Spleen (tissue), 11 donors: ENCODE results near the gene SLC9A8. TPM values are rescaled to one million over a fixed set of nuclear protein-coding genes. Genes with fewer than 3 reads are reported as not detected.

Source experiments
- DNase-seq: peaks from one replicate; pipeline ENCODE4 v3.0.0-alpha.2; 2020
- H3K27ac ChIP-seq, 8 donors: fragments of 200-600 bp; sonication (generic) in 7 of 8; 1 replicate in 4 of 8; 2 replicates in 4 of 8; pipeline versions ENCODE4 v1.5.0 to v1.8.0; 2016 to 2021; ENCODE audit warnings: inconsistent platforms in 4 of 8, mild to moderate bottlenecking in 4 of 8, moderate library complexity in 1 of 8
- H3K27me3 ChIP-seq, 7 donors: fragments of 200-600 bp; sonication (generic) in 6 of 7; replicated peaks in 1 of 7; 1 replicate in 4 of 7; 2 replicates in 3 of 7; pipeline versions ENCODE4 v1.5.0 to v1.8.0; 2016 to 2021; ENCODE audit warnings: inconsistent platforms in 3 of 7, mild to moderate bottlenecking in 1 of 7
- H3K36me3 ChIP-seq, 6 donors: fragments of 200-600 bp; sonication (generic) in 5 of 6; 1 replicate in 4 of 6; 2 replicates in 2 of 6; pipeline versions ENCODE4 v1.5.0 to v1.8.0; 2016 to 2021; ENCODE audit warnings: inconsistent platforms in 2 of 6
- H3K4me1 ChIP-seq, 6 donors: fragments of 200-600 bp; sonication (generic) in 5 of 6; 1 replicate in 3 of 6; 2 replicates in 3 of 6; pipeline versions ENCODE4 v1.5.0 to v1.8.0; 2016 to 2021; ENCODE audit warnings: inconsistent platforms in 3 of 6
- H3K4me3 ChIP-seq, 8 donors: fragments of 200-600 bp; sonication (generic) in 7 of 8; 1 replicate in 4 of 8; 2 replicates in 4 of 8; pipeline versions ENCODE4 v1.5.0 to v1.8.0; 2016 to 2021; ENCODE audit warnings: inconsistent platforms in 4 of 8, mild to moderate bottlenecking in 4 of 8, moderate library complexity in 2 of 8
- H3K9me3 ChIP-seq, 8 donors: fragments of 200-600 bp; sonication (generic) in 7 of 8; 1 replicate in 4 of 8; 2 replicates in 4 of 8; pipeline versions ENCODE4 v1.5.0 to v1.8.0; 2016 to 2021; ENCODE audit warnings: inconsistent platforms in 4 of 8
- POLR2A ChIP-seq, 3 donors: fragments of 450-650 bp; IDR thresholded peaks; one replicate each; pipeline ENCODE4 v1.5.1; 2017; ENCODE audit warnings: antibody characterized with exemption in 3 of 3, mild to moderate bottlenecking in 1 of 3
- POLR2AphosphoS5 ChIP-seq, 3 donors: sonication (generic); formaldehyde crosslinking; IDR thresholded peaks; one replicate each; pipeline ENCODE4 v1.5.1; 2017; ENCODE audit warnings: antibody characterized with exemption in 3 of 3
- WGBS, 5 donors: extraction: QIAGEN DNeasy Blood & Tissue Kit in 3 of 5; methylation state at CpG; one replicate each; pipeline versions ENCODE4 v1.1.5 to v1.1.7; 2013 to 2018; 5-methylcytosine and 5-hydroxymethylcytosine counted together
- intact Hi-C: fragments of 100-400 bp; cut with DNase I; formaldehyde crosslinking; loops from one replicate; pipeline ENCODE4 v1.15.0; 2023; ENCODE audit warnings: low total_unique reads
- polyA plus RNA-seq, 3 donors: library from polyadenylated mRNA; stranded (reverse); fragments of 200-250 nt; gene quantifications; one replicate each; pipeline ENCODE4 v1.2.1, GENCODE V29; 2013
- total RNA-seq, 7 donors: library from RNA; depleted of rRNA in 3 of 7; stranded (reverse); fragments of >200 nt in 3 of 7; fragmentation: NEBNext Ultra II Directional in 4 of 7; extraction: Animal tissue kit (Norgen Biotek cat#: 25700) in 4 of 7; gene quantifications; one replicate each; pipeline versions ENCODE4 v1.1.0 to v1.2.1, GENCODE V29; 2016 to 2021
- TF ChIP-seq, protein P1 (sequence below), 11 experiments: fragments of 200-600 bp in 7 of 11; fragments of 450-650 bp in 4 of 11; sonication (generic) in 4 of 11; IDR thresholded peaks in 8 of 11; conservative IDR thresholded peaks in 3 of 11; 1 replicate in 7 of 11; 2 replicates in 4 of 11; pipeline versions ENCODE4 v1.4.0 to v1.8.0; 2016 to 2021; ENCODE audit warnings: antibody characterized with exemption in 11 of 11, inconsistent platforms in 4 of 11, mild to moderate bottlenecking in 1 of 11
- donor health status: healthy with polysubstance abuse.
- donor health status: DM: no; HTN: no; CAD: no; lungs with moderate emphysema.
- donor health status: DM: no; HTN: no; CAD: no.
- donor health status: Bipolar disorder and iron deficiency.
- donor health status: healthy.
- donor health status: DM: no; HTN: no; CAD: no.
- donor health status: DM: yes; HTN: yes; CAD: no.

Gene SLC9A8
- total and polyA plus RNA-seq, 10 donors, result 4.6 to 35.3 (median 22.3) TPM

DNA sequence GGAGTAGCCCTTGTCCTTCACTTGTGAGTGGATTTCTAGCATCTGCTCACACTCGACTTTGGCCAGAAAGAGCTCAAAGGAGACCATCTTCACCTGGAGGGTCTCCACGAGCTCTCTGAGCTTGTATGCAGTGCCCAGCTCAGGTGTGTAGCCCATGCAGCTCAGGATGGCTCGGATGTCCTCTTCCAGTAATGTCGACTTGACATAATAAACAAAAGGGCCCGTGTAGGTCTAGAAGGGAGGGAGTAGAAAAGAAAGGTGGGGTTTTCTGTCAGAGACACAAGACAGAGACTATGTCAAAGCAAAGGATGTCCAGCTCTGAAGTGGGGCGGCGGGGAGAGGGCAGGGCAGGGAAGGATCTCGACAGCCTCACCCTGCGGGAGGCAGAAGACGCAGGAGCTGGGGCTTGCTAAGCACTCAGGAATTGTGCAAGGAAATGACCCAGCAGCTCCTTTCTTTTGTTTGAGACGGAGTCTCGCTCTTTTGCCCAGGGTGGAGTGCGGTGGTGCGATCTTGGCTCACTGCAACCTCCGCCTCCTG is 94.1 kb downstream of the SLC9A8 start:
- intact Hi-C loops, result no loop called here
- Histone ChIP-seq H3K4me3 (no peak overlapping the region), H3K4me1 (peaks cover 8 to 63% (median 36%) of the 10 kb centered on the region in 6 donors), H3K27me3 (no peaks in the 10 kb centered on the region), H3K9me3 (no peaks in the 10 kb centered on the region), H3K27ac (peak overlapping the region in 7 of 8 donors; percentile 72 to 100 (median 96)), H3K36me3 (peaks cover 0 to 95% (median 52%) of the 10 kb centered on the region in 6 donors)
- TF ChIP-seq POLR2AphosphoS5 (IDR thresholded peaks at IDR 0.05), result no peak
- no peak for TF ChIP-seq POLR2A (IDR thresholded peaks at IDR 0.05)
- TF ChIP-seq, protein P1, sequence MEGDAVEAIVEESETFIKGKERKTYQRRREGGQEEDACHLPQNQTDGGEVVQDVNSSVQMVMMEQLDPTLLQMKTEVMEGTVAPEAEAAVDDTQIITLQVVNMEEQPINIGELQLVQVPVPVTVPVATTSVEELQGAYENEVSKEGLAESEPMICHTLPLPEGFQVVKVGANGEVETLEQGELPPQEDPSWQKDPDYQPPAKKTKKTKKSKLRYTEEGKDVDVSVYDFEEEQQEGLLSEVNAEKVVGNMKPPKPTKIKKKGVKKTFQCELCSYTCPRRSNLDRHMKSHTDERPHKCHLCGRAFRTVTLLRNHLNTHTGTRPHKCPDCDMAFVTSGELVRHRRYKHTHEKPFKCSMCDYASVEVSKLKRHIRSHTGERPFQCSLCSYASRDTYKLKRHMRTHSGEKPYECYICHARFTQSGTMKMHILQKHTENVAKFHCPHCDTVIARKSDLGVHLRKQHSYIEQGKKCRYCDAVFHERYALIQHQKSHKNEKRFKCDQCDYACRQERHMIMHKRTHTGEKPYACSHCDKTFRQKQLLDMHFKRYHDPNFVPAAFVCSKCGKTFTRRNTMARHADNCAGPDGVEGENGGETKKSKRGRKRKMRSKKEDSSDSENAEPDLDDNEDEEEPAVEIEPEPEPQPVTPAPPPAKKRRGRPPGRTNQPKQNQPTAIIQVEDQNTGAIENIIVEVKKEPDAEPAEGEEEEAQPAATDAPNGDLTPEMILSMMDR (IDR thresholded peaks at IDR 0.05 in 8 of 11, conservative IDR thresholded peaks at IDR 0.05 in 3 of 11), result no peak
- DNase-seq, result no peak
- 68 to 87% (median 80%) methylated on average over 15 of the region's 15 CpGs for WGBS, 5 donors

DNA sequence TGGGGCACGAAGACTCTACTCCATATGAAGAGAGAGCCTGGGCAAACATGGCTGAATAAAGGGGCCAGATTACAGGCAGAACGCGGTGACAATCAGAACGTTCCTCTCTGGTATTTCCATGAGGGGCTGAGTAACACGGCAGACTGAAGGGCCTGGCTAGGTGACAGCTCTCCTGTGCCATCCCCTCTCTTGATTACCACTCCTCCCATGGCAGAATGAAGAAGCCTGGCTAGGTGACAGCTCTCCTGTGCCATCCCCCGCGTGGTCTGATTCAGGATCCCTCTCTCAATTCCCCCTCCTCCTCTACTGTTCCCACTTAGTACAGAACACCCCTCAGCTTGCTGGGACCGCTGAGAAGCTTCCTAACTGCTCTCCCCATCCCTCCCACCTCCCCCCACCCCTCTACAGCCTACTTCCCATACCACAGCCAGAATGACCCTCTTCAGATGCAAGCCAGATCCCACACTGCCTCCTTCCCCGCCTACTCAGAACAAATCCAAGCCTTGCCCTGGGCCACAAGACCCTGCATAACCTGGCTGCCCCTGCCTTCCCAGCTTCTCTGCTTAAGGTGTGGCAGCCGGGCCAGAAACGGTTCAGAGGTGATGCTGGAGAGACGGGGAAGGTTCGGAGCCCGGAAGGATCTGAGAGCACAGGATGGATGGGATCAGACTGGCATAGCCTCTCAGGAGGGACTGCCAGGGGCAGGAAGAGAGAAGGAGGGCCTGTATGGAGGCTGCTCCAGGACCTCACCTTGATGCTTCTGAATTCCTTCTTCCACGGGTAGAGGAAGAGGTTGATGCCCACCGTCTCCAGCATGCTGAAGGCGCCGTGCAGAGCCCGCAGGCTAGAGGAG is 95.0 kb downstream of the SLC9A8 start:
- Histone ChIP-seq H3K4me1 (peaks cover 8 to 72% (median 43%) of the 10 kb centered on the region in 6 donors), H3K36me3 (peaks cover 0 to 98% (median 52%) of the 10 kb centered on the region in 6 donors), H3K9me3 (no peaks in the 10 kb centered on the region), H3K27me3 (no peaks in the 10 kb centered on the region), H3K27ac (peak overlapping the region in 7 of 8 donors; percentile 74 to 100 (median 96)), H3K4me3 (no peak overlapping the region)
- 82 to 89% (median 86%) methylated on average over 18 to 19 of the region's 19 CpGs for WGBS, 5 donors
- no peak for DNase-seq
- intact Hi-C loops, result no loop called here
- TF ChIP-seq, protein P1 (IDR thresholded peaks at IDR 0.05 in 8 of 11, conservative IDR thresholded peaks at IDR 0.05 in 3 of 11), result no peak
- TF ChIP-seq POLR2A (IDR thresholded peaks at IDR 0.05) (no peak), POLR2AphosphoS5 (IDR thresholded peaks at IDR 0.05) (no peak)

DNA sequence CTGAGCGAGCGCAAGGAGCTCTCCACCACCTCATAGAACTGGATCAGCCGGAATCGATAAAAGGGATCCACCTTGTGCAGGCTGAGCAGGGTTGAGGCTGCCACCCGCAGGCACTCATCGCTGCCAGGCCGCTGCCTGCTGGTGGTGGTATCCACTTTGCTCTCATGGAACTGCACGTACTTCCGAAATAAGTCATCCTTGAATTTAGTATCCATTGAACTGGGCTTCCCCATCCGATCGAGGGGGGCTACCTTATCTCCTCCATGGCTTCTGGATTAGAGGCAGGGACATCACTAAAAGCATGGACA is 95.6 kb downstream of the SLC9A8 start:
- H3K4me1 ChIP-seq, result peaks cover 8 to 78% (median 49%) of the 10 kb centered on the region in 6 donors
- peaks cover 0 to 92% (median 52%) of the 10 kb centered on the region in 6 donors for H3K36me3 ChIP-seq
- intact Hi-C loops, result no loop called here
- H3K27ac ChIP-seq, result peak overlapping the region in 7 of 8 donors; percentile 74 to 100 (median 96)
- WGBS, 5 donors, result 88 to 95% (median 91%) methylated on average over 11 of the region's 11 CpGs
- DNase-seq, result no peak
- H3K4me3 ChIP-seq, result no peak overlapping the region
- no peaks in the 10 kb centered on the region for H3K9me3 ChIP-seq
- H3K27me3 ChIP-seq, result no peaks in the 10 kb centered on the region
- peak in 1 of 3 donors; percentile 19 for TF ChIP-seq POLR2AphosphoS5 (IDR thresholded peaks at IDR 0.05)
- TF ChIP-seq, protein P1 (IDR thresholded peaks at IDR 0.05 in 8 of 11, conservative IDR thresholded peaks at IDR 0.05 in 3 of 11), result no peak
- no peak for TF ChIP-seq POLR2A (IDR thresholded peaks at IDR 0.05)
